Tongue (tissue), 2 donors: ENCODE results near the gene PDLIM4. TPM values are rescaled to one million over a fixed set of nuclear protein-coding genes. Genes with fewer than 3 reads are reported as not detected.

Experiments
- DNase-seq: peaks from one replicate; pipeline ENCODE4 v3.0.0-alpha.2; 2015
- total RNA-seq: library from RNA; depleted of rRNA; stranded (reverse); fragments of >200 nt; gene quantifications from one replicate; pipeline ENCODE4 v1.2.3, GENCODE V29; 2014

PDLIM4 gene
- total RNA-seq, 1 donor from 2014 or later, result 49.6 TPM

DNA sequence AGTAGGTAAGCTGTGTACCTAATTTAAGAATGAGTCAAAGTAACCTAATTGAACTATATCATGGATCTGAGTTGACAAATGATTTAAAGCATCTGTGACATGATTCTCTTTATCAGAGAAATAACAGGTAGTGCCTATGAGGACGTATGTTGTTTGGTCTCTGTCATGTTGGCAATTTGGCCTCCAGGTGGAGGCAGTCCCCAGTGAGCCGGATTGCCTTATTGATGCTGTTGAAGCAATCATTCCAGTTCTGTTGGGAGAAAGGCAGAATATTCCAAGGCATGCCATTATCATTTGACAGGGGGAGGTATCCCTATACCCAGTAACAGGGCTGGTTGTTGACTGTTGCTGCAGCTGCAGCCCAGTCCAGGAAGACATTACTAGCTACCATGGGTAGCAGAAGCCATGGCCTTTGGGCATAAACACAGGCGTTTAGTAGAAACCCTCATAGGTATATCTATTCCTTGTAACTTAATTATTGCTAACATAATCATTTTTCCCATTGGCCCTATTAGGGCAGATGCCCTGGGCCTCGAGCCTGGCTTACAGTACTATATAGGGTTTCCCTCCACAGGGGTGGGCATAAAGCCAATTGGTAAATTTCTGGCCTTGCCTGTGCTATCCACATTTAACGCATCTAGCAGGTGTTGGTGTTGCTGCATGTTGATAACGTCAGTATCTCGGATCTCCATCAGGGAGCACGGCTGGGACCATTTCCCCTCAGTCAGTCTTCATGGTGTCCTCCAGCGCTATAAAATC is 24.5 kb downstream of the PDLIM4 start:
- no peak for DNase-seq

- peak; percentile 80 for DNase-seq
These were observed 26.0 kb downstream of the PDLIM4 start for GRCh38 chr5:132283423-132284043.

GRCh38 chr5:132289097-132289496 is 31.6 kb downstream of the PDLIM4 start:
- no peak for DNase-seq

DNA sequence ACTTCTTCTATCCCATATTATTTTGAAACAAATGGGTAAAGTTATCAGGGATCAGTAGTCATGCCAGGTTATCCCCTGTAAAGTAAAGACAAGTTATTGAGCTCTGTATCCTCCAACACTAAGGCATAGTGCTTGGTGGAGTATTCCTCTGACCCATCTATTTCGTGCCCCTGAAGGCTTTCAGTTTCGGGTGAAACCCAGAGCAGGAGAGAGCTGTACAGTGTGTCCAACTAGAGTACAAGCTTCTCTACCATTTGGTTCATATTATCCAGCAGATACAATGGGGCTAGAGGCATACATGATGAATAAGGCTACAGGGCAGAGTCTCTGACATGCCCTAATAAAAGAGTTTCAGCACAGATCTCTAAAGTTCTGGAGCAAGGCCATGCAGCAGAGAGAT is 33.5 kb downstream of the PDLIM4 start:
- no peak for DNase-seq

- DNase-seq, result peak; percentile 96
These were observed 35.8 kb downstream of the PDLIM4 start for GRCh38 chr5:132293066-132293991.

DNA sequence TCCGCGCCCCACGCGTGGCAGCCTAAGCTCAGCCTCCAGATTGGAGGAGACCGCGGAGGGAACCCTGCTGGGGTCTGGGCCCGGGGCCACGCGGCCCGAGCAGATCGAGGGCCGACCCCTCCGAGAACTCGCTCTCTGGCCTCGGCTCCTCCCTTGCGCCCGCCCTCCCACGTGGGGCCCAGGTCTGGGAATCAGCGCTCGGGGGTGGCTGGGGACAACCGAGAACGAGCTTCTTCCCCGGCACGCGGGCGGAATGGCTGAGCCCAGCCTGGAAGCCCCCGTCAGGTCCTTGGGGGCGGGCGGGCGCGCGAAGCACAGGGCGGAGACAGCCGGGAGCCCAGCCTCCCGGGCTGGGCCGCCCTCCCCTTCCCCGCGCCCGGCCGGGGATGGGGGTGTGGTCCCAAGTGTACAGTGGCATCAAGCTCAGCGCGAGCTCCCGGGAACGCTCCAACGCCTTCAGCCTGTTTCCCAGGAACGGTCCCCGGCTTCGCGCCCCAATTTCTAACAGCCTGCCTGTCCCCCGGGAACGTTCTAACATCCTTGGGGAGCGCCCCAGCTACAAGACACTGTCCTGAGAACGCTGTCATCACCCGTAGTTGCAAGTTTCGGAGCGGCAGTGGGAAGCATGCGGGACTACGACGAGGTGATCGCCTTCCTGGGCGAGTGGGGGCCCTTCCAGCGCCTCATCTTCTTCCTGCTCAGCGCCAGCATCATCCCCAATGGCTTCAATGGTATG is 36.7 kb downstream of the PDLIM4 start, which contains the start of gene SLC22A4:
SLC22A4 (plus strand) TSS at position 403 of the 736 bp plus-strand sequence; CDS start at position 626, 223 bp downstream.
- peak; percentile 97 for DNase-seq

DNA sequence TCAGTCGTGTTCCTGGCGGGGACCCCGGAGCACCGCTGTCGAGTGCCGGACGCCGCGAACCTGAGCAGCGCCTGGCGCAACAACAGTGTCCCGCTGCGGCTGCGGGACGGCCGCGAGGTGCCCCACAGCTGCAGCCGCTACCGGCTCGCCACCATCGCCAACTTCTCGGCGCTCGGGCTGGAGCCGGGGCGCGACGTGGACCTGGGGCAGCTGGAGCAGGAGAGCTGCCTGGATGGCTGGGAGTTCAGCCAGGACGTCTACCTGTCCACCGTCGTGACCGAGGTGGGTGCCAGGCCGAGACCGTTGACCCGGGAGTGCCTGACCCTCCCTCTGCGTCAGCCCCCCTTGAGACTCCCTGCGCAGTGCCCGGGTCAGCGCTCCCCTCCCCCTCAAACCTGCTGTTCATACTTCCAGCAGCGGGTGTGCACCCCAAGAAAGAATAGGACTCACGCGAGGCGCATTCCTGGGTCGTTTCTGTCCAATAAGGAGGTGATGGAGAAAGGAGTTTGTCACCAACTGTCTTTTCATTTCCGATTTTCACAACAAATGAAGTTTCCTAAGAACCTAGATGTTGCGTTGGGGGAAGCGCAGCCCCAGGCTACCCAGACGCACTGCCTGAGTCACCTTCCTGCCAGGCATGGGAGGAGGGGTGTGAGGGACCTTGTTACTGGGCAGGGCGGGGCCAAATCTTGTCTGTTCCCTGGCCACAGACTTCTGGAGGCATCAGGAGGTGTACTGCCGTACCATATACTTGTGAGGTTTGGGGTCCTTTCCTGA is 37.4 kb downstream of the PDLIM4 start:
- DNase-seq, result no peak

- DNase-seq, result no peak
These were observed 38.3 kb downstream of the PDLIM4 start for GRCh38 chr5:132295505-132296411.

- DNase-seq, result no peak
These were observed 39.0 kb downstream of the PDLIM4 start for GRCh38 chr5:132296412-132297016.

DNA sequence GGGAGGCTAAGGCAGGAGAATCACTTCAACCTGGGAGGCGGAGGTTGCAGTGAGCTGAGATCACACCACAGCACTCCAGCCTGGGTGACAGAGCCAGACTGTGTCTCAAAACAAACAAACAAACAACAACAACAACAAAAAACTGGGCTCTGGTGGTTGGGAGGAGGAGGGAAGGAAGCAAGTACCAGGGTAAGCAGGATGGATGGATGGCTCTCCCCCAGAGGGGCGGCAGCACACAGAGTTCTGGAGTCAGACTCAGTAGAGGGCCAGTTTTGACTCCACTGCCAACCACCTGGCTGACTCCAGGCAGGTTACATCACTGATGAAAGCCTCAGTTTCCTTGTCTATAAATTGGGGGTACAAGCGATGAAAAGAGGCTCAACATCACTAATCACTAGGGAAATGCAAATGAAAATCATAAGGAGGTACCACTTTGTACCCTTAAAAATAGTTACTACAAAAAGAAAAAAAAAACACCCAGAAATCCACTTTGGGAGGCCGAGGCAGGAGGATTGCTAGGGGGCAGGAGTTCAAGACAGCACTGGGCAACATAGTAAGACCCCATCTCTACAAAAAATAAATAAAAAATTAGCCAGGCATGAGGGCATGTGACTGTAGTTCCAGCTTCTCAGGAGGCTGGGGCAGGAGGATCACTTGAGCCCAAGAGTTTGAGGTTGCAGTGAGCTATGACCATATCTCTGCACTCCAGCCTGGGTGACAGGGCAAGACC is 39.9 kb downstream of the PDLIM4 start:
- no peak for DNase-seq

DNA sequence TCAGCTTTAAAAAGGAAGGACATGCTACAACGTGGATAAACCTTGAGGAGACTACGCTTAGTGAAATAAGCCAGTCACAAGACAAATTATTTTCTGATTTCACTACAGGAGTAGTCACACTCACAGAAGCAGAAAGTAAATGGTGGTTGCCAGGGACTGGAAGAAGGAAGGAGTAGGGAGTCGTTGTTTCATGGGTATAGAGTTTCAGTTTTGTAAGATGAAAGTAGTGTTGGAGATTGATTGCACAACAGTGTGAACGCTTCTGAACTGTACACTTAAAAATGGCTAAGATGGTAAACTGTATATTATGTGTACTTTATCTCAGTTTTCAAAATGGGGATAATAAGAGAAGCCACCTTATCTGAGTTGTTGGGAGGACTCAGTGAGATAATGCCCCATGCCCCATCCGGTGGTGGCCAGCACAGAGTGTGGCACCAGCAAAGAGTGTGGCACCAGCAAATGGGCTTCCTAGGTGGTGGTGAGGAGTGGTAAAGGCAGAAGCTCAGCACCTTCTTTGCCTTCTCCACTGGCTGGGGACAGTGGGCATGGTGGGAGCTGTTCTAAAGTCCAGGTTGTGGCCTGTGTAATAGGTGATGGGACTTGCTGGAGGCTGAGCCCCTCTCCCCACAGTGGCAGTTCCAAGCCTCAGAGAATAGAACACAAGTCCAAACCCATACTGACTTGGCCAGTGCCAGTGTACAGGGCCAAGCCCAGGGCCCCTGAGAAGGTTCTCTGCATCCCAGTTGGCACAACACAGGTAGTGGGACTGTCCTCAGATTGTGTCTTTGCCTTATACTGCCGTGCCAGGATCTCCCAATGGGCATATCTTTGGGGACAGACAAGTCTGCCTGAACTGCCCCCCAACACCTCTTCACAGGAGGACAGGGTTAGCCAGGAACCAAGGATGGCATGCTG is 41.1 kb downstream of the PDLIM4 start:
- DNase-seq, result no peak

DNA sequence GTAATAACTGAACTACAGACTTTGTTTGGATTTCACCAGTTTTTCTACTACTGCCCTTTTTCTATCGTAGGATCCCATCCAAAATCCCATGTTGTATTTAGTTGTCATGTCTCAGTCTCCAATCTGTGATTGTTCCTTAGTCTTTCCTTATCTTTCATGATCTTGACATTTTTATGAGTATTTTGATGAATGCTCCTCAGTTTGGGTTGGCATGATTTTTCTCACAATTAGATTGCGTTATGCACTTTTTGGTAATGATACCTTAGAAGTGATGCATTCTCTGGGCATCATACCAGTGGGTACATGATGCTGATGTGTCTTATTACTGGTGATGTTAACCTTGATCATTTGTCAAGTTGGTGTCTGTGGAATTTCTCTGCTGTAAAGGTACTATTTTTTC is 42.4 kb downstream of the PDLIM4 start:
- no peak for DNase-seq

DNA sequence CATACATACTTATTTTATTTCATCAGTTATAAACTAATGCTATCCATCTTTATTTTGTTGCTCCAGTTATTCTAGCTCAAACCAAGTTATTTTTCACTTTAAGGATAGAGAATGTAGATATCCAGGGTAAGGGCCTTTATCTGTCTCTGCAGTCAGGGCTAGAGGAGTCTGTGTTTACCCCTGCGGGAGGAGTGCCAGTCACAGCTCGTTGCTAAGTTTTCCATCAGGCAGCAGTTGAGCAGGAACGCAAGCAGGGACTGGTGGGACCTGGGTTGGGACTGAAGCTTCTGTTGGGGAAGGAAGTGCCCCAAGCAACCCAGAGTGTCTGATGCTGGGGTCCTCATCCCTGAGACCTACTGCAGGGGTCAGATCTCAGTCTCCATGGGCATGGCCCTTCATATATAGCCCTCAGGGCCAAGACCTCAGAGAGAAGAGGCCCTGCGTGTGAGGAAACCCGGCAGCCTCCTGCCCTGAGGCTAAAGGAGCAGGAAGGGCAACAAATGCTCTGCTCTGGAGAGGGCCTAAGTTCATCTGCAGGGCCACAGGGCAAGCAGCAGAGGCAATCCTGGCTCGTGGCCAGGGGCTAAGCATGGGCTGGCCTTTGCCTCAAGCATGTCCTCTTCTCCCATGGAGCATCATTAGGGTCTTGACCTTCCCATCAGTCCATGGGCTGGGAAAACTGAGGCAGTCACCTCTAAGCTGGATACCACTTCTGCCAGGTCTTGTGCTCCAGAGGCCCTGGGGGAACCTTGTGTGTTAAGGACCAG is 43.3 kb downstream of the PDLIM4 start:
- DNase-seq, result no peak

DNA sequence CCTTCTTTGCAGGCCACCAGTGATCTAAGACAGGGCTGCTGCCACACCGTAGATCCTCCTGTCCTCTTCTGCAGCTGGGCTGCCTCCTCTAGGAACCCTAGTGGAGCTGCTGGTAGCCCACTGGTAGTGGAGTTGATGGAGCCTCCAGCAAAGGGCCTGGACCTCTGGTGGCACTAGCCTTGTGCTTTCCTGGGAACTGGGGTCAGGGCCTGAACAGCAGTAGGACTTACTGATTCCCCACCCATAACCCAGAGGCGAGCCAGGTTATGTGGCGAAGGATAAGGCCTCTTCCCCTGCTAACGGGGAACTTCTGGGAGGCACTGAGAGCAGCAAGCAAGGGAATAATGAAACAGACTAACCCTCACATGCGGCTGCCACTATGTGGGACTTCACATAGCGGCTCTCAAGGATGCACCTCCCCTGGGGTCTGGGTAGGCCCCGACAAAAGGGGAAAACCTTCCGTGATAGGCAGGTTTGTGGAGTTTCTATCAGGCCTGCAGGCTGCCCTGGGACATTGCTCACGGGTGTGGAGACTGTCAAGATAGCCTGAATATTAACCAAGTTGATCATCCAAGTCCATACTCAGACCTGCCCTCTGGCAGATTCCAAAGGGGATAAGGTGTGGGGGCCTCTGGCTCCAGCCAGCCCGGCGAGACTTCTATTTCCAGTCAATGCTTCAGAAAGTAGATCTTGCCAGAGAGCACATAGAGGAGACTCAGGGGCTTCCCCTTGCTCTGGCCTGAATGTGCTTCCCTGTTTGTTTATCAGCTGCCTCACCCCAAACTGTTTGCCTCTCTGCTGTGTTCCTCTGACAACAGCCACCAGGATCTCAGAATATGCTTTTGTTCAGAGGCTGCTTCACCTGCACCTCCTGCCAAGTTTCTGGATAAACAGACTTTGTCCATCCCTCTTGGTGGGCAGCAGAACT is 44.1 kb downstream of the PDLIM4 start:
- no peak for DNase-seq

DNA sequence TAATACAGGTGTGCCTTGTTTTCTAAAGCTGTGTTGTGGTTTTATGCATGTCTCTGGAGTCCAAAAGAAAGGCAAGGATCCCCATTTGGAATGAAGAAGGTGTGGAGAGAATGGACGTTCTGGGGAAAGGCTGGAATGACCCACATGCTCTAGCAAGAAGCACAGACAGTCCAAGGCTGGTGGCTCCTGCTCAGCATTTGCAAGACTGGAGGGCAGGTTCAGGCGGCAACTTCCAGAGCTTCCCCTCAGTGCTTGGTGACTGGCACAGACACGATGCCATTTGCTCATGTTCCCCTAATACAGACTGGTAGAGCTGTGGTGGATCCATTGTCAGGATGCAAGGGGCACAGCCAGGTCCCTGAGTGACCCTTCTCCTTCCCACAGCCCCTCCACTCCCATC is 44.9 kb downstream of the PDLIM4 start:
- no peak for DNase-seq

DNA sequence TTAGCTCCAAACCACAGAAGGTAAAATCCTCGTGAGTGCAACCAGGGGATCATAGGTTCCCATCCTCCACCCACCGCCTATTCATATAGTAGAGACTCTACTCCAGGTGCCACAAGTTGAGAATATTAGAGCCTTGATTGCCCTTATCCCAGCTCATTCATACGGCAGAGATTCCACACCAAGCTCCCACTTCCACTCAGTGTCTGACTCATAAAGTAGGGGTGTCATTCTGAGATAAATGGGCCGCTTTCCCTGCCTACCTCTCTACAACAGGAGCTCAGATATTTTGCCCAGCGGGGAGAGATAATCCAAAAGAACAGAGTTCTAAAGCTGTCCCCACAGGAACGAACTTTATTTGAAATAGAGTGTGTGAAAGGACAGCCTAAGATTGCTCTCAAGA is 46.1 kb downstream of the PDLIM4 start:
- no peak for DNase-seq
